Fibroblast of skin of scalp (primary cell): ENCODE measurements around the gene IL26. TPM values are rescaled to one million over a fixed set of nuclear protein-coding genes. Genes with fewer than 3 reads are reported as not detected.

Experiments
- DNase-seq: peaks from one replicate; pipeline ENCODE4 v3.0.0-alpha.2; 2013
- polyA plus RNA-seq, 2 experiments: library from polyadenylated mRNA; unstranded; fragments of 120-200 nt; gene quantifications; one replicate each; pipeline ENCODE4 v1.2.1, GENCODE V29; 2013; ENCODE audit not compliant: insufficient read length in 2 of 2

The IL26 gene
- 1.3 TPM for polyA plus RNA-seq (2013, experiment 1 of 2; ENCODE audit: insufficient read length)
- 2.0 TPM for polyA plus RNA-seq (2013, experiment 2 of 2; ENCODE audit: insufficient read length)

GRCh38 chr12:68225576-68226476, at the start of gene IL26:
IL26 (minus strand) TSS chr12:68225810; CDS start chr12:68225756, 54 bp downstream.
- DNase-seq = peak; percentile 70

GRCh38 chr12:68272732-68273131, 47.1 kb upstream of the IL26 start:
- DNase-seq = no peak

- peak; percentile 38 for DNase-seq
These were observed 45.7 kb upstream of the IL26 start for GRCh38 chr12:68271346-68271745.

GRCh38 chr12:68270358-68270757, 44.7 kb upstream of the IL26 start:
- no peak for DNase-seq

GRCh38 chr12:68269779-68270178, 44.2 kb upstream of the IL26 start:
- no peak for DNase-seq

GRCh38 chr12:68268967-68269366, 43.4 kb upstream of the IL26 start:
- DNase-seq = peak; percentile 42

- DNase-seq = peak; percentile 98
These were observed 42.3 kb upstream of the IL26 start for GRCh38 chr12:68267892-68268396.

- peak; percentile 95 for DNase-seq
These were observed 39.2 kb upstream of the IL26 start for GRCh38 chr12:68264857-68265256.

- no peak for DNase-seq
These were observed 38.7 kb upstream of the IL26 start for GRCh38 chr12:68264158-68264855.

GRCh38 chr12:68263366-68263765, 37.8 kb upstream of the IL26 start:
- DNase-seq = peak; percentile 78

GRCh38 chr12:68261896-68262295, 36.3 kb upstream of the IL26 start:
- no peak for DNase-seq

- no peak for DNase-seq
These were observed 34.5 kb upstream of the IL26 start for GRCh38 chr12:68260153-68260552.

- DNase-seq = peak; percentile 66
These were observed 33.8 kb upstream of the IL26 start for GRCh38 chr12:68259318-68259940.

- DNase-seq = no peak
These were observed 27.9 kb upstream of the IL26 start, which contains the start of gene IL22 for GRCh38 chr12:68253504-68253903. IL22 (minus strand) TSS chr12:68253604; CDS start chr12:68253448, 156 bp downstream.

GRCh38 chr12:68252077-68252476, 26.5 kb upstream of the IL26 start:
- no peak for DNase-seq

GRCh38 chr12:68250454-68250853, 24.8 kb upstream of the IL26 start:
- DNase-seq = peak; percentile 21

GRCh38 chr12:68247785-68248184, 22.2 kb upstream of the IL26 start:
- no peak for DNase-seq

- DNase-seq = no peak
These were observed 20.7 kb upstream of the IL26 start for GRCh38 chr12:68246350-68246749.

- peak; percentile 44 for DNase-seq
These were observed 19.8 kb upstream of the IL26 start for GRCh38 chr12:68245180-68246021.

GRCh38 chr12:68242777-68243176, 17.2 kb upstream of the IL26 start:
- DNase-seq = no peak

- peak; percentile 46 for DNase-seq
These were observed 15.4 kb upstream of the IL26 start for GRCh38 chr12:68240975-68241374.

- peak; percentile 90 for DNase-seq
These were observed 14.5 kb upstream of the IL26 start for GRCh38 chr12:68240079-68240478.
